ENCODE results near the gene CLGN.

DNA sequence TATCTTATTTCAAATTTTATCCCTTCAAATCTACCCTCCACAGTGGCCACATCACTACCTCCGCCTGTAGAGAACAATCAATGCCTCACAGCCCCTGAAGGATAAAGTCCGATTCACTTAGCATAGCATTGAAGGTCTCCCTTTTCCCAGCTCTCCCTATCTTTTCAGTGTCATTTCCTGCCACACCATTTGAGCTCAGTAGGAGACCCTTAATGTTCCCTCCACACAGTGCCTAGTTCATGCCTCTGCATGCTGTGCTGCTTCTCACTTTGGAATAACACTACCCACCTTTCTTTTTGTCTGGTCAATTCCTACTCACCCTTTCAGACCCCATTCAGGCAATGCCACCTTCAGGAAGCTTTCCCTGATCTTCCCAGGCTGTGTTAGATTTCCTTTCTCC is 77.6 kb downstream of the CLGN start:
- TF ChIP-seq, protein P1, sequence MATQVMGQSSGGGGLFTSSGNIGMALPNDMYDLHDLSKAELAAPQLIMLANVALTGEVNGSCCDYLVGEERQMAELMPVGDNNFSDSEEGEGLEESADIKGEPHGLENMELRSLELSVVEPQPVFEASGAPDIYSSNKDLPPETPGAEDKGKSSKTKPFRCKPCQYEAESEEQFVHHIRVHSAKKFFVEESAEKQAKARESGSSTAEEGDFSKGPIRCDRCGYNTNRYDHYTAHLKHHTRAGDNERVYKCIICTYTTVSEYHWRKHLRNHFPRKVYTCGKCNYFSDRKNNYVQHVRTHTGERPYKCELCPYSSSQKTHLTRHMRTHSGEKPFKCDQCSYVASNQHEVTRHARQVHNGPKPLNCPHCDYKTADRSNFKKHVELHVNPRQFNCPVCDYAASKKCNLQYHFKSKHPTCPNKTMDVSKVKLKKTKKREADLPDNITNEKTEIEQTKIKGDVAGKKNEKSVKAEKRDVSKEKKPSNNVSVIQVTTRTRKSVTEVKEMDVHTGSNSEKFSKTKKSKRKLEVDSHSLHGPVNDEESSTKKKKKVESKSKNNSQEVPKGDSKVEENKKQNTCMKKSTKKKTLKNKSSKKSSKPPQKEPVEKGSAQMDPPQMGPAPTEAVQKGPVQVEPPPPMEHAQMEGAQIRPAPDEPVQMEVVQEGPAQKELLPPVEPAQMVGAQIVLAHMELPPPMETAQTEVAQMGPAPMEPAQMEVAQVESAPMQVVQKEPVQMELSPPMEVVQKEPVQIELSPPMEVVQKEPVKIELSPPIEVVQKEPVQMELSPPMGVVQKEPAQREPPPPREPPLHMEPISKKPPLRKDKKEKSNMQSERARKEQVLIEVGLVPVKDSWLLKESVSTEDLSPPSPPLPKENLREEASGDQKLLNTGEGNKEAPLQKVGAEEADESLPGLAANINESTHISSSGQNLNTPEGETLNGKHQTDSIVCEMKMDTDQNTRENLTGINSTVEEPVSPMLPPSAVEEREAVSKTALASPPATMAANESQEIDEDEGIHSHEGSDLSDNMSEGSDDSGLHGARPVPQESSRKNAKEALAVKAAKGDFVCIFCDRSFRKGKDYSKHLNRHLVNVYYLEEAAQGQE (IDR thresholded peaks at IDR 0.05; ENCODE audit: insufficient read depth in 1 of 2, low read depth in 2 of 2, low read length in 2 of 2), result no peak
- TF ChIP-seq POLR2AphosphoS5 (IDR thresholded peaks at IDR 0.05; ENCODE audit: low read depth, low read length) (no peak), TAF1 (IDR thresholded peaks at IDR 0.05; ENCODE audit: borderline replicate concordance, insufficient read depth, low read length) (no peak), SIN3A (IDR thresholded peaks at IDR 0.05; ENCODE audit: borderline replicate concordance, insufficient read depth, low read length) (no peak)

Data from PFSK-1 (cell line).